Stimulated activated CD4-positive, alpha-beta T cell treated with anti-CD3 and anti-CD28 coated beads, Interleukin-15, amount 100 ng/mL, for 48 hours (primary cell): ENCODE results near the gene ADGRD1.
"Not testable (repeated sequence)": the region's sequence is repeated elsewhere in the genome, so short reads cannot be mapped to it uniquely, and the experiment has no call there.

Experiments
- DNase-seq, 2 donors: peaks; one replicate each; pipeline ENCODE4 v3.0.0-alpha.2; 2020; ENCODE audit warnings: low read depth in 2 of 2

Gene ADGRD1

GRCh38 chr12:131119345-131119744 lies 165.6 kb downstream of the ADGRD1 start:
- not testable (repeated sequence) for DNase-seq

GRCh38 chr12:131119936-131120335 lies 166.2 kb downstream of the ADGRD1 start:
- no peak for DNase-seq

- no peak for DNase-seq
Measured at GRCh38 chr12:131120831-131121271, 167.1 kb downstream of the ADGRD1 start.

- DNase-seq, result no peak
Measured at GRCh38 chr12:131121705-131122405, 168.1 kb downstream of the ADGRD1 start.

GRCh38 chr12:131122631-131123030 lies 168.9 kb downstream of the ADGRD1 start:
- no peak for DNase-seq

GRCh38 chr12:131123817-131124216 lies 170.1 kb downstream of the ADGRD1 start:
- DNase-seq, result no peak

- no peak for DNase-seq
Measured at GRCh38 chr12:131124487-131125280, 171.0 kb downstream of the ADGRD1 start.

GRCh38 chr12:131126662-131127173 lies 173.0 kb downstream of the ADGRD1 start:
- no peak for DNase-seq

GRCh38 chr12:131128556-131128955 lies 174.8 kb downstream of the ADGRD1 start:
- DNase-seq, result no peak

- DNase-seq, result not testable (repeated sequence)
Measured at GRCh38 chr12:131128966-131129619, 175.4 kb downstream of the ADGRD1 start.

- DNase-seq, result no peak
Measured at GRCh38 chr12:131129839-131130238, 176.1 kb downstream of the ADGRD1 start.

GRCh38 chr12:131130311-131130911 lies 176.7 kb downstream of the ADGRD1 start:
- DNase-seq, result no peak

GRCh38 chr12:131131077-131131807 lies 177.5 kb downstream of the ADGRD1 start:
- no peak for DNase-seq

- no peak for DNase-seq
Measured at GRCh38 chr12:131131808-131132117, 178.1 kb downstream of the ADGRD1 start.

GRCh38 chr12:131132118-131132892 lies 178.6 kb downstream of the ADGRD1 start:
- DNase-seq, result peak; percentile 58 to 60

GRCh38 chr12:131133015-131133905 lies 179.6 kb downstream of the ADGRD1 start:
- no peak for DNase-seq

- DNase-seq, result no peak
Measured at GRCh38 chr12:131133994-131134393, 180.3 kb downstream of the ADGRD1 start.

- no peak for DNase-seq
Measured at GRCh38 chr12:131134523-131135310, 181.0 kb downstream of the ADGRD1 start.

- no peak for DNase-seq
Measured at GRCh38 chr12:131135311-131135785, 181.6 kb downstream of the ADGRD1 start.
